HT1080 (cell line): ENCODE measurements around the gene TUBA3E. TPM values are rescaled to one million over a fixed set of nuclear protein-coding genes. Genes with fewer than 3 reads are reported as not detected.
A peak's percentile ranks its signal among the peaks of the same experiment; 100 is the strongest.
"Not testable (repeated sequence)": the region's sequence is repeated elsewhere in the genome, so short reads cannot be mapped to it uniquely, and the experiment has no call there.

ENCODE experiments used
- DNase-seq: peaks from one replicate; pipeline ENCODE4 v3.0.0-alpha.2; 2015; ENCODE audit warnings: low read depth
- total RNA-seq: library from RNA; depleted of rRNA; stranded (reverse); fragments of >200 nt; shearing (Covaris generic); gene quantifications from 2 replicates; pipeline ENCODE4 v1.2.3, GENCODE V29; 2014

The TUBA3E gene
- total RNA-seq, 1 experiment from 2014 or later: 14.6 TPM

- DNase-seq: no peak
These were observed 35.3 kb downstream of the TUBA3E start for GRCh38 chr2:130162968-130163367.

- not testable (repeated sequence) for DNase-seq
These were observed 35.8 kb downstream of the TUBA3E start for GRCh38 chr2:130162486-130162885.

GRCh38 chr2:130160838-130161705, 37.2 kb downstream of the TUBA3E start:
- not testable (repeated sequence) for DNase-seq

GRCh38 chr2:130160131-130160530, 38.1 kb downstream of the TUBA3E start:
- DNase-seq: no peak

GRCh38 chr2:130159376-130159775, 38.9 kb downstream of the TUBA3E start:
- not testable (repeated sequence) for DNase-seq

GRCh38 chr2:130158631-130159030, 39.6 kb downstream of the TUBA3E start:
- DNase-seq: no peak

DNA sequence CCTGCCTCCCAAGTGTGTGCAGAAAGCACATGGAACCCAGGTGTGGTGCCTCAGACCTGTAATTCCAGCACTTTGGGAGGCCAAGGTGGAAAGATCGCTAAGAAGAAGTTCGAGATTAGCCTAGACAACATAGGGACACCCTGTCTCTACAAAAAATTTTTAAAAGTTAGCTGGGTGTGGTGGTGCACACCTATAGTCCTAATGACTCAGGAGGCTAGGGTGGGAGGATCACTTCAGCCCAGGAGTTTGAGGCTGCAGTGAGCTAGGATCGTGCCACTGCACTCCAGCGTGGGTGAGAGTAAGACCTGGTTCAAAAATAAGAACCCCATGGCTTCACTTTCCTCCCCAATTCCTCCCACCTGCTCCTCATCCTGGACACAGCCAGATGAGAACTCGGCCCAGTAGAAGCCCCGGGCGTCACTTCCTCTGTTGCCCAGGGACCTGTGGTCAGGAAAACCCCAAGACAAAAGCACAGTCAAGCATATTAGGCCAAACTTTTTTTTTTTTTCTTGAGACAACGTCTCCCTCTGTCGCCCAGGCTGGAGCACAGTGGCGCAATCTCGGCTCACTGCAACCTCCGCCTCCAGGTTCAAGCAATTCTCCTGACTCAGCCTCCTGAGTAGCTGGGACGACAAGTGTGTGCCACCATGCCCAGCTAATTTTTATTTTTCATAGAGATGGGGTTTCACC, 40.3 kb downstream of the TUBA3E start:
- DNase-seq: not testable (repeated sequence)

DNA sequence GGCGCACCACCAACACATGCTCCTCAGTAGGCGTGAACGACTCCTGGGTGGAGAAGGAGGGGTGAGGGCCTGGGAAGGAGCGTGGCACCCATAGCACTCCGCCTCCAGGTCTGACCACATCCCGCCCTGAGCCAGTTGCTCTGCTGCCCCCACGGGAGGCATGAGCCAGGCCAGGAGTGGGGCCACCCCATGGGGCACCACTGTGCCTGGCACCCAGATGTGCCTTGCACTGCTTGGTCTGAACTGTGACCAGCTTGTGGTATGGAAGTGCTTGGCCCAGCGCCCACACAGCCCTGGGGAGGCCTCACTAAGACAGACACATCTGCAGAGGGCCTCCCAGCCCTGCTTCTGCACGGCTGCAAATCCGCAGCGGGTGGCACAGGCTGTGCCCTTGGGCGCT, 40.9 kb downstream of the TUBA3E start:
- not testable (repeated sequence) for DNase-seq

- DNase-seq: no peak
These were observed 41.6 kb downstream of the TUBA3E start for GRCh38 chr2:130156624-130157004.

DNA sequence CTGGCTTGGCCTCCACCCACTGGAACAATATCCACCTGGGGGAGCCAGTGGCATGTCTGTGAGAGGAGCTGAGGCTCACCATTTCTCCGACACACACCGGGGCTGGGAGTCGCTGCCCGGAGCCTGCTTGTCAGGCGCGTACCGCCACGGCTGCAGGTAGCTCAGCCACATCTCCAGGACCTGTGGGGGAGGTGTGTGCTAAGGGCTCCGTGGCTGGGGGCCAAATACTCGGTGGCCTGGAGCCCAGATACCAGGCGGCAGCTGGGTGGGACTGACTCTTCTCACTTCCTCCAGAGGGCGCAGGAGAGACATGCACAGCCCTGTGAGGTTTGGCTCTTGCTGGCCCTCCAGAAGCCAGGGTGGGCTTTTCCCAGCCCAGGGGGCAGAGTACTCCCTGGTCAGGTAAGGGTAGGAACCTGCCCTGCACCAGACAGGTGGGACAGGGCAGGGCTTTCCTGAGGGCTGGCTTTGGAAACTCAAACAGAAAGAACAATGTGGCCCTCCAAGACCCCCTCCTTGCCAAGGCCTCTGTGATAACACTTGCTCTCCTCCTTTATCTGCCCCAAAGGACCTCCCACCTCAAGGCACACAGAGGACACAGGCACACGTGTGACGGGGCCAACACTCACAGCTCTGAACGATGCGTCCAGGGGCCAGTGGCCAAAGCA, 42.1 kb downstream of the TUBA3E start:
- peak; percentile 49 for DNase-seq

DNA sequence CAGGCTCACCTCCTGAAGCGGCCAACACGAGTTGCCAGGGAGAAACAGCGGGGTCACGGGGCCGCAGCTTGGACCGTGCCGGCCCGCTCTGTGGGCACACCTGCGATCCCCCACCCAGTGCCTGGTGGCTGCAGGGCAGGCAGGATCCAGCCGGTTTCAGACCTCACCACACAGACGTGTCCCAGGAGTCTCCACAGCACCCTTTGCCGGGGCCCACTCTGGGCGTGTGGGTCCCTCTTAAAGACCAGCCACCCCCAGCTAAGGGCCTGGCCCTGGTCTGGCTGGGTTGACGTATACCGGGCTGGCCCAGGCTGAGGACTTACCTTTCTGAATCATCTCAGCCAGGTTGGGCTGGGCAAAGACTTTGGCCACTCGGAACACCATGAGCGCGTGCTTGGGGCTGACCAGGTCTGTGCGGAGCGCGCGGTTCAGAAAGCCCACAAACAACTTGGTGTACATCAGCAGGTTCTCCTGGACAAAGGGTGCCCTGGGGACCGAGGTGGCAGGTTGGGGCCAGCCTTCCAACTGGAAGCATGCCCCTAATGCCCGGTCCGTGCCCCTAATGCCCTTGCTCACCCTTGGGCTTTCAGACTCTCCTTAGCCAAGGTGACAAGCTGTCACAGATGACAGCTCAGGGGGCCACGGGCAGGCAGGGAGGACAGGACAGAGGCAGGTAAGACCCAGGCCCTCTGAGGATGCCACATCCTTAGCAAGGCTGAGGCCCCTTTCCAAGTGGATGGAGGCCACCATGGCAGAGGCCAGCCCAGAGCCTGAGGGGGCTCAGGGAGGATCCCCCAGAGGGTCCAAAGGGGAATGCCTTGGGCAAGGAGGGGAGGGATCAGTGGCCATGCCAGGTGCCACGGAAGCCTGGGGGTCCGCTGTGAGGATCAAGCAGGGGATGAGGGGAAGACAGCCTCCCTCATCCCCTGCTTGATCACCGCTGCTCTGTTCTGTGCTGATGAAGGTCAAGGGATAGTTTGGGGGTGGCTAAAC, 43.2 kb downstream of the TUBA3E start:
- no peak for DNase-seq

DNA sequence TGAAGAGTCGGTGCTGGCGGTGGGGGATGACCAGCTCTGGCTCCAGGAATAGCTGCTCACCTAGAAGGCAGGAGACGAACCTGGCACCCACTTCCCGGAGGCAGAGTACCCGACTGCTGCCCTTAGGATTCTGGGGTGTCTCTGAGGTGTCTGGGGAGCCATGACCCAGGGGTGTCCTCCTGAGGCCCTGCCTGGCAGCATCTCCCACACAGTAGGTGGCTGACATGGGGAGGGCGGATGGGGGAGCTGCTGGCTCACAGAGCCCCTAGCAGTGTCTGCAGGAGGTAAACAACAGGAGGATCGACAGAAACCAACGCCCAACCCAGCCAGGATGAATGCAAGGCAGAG, 43.8 kb downstream of the TUBA3E start:
- DNase-seq: not testable (repeated sequence)

GRCh38 chr2:130153721-130154422, 44.4 kb downstream of the TUBA3E start:
- not testable (repeated sequence) for DNase-seq

DNA sequence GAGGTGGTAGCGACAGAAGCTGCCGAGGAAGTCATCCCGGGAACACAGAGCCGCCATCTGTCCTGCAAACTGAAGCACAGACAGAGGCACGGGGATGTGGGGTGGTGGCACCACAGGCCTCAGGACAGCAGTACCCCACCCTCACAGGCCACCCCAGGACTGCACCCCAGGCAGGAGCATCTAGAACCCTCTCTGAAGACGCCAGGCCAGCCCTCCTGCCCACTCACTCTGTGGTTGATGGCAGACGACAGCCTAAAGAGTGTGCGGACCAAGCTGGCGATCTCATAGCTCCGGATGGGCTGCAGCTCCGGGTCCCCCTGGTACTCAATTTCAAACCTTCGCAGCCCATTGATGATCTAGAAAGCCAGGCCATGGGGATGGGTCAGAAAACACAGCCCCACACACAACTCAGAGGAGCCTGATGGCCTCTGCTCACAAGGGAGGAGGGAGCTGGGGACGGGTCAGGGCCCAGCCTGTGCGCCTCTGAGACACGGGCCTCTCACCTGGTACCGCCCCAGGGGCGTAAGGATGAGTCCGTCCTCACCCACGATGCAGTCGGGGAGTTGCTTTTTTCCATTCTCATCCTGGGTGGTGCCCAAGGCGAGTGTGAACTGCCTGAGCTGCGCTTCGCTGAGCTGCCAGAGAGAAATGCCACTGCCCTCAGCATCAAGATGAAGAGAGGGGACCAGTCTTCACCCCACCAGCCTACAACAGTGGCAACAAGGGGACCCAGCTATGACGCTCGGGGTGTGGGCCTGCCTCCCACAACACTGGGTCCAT, 45.2 kb downstream of the TUBA3E start:
- DNase-seq: no peak

DNA sequence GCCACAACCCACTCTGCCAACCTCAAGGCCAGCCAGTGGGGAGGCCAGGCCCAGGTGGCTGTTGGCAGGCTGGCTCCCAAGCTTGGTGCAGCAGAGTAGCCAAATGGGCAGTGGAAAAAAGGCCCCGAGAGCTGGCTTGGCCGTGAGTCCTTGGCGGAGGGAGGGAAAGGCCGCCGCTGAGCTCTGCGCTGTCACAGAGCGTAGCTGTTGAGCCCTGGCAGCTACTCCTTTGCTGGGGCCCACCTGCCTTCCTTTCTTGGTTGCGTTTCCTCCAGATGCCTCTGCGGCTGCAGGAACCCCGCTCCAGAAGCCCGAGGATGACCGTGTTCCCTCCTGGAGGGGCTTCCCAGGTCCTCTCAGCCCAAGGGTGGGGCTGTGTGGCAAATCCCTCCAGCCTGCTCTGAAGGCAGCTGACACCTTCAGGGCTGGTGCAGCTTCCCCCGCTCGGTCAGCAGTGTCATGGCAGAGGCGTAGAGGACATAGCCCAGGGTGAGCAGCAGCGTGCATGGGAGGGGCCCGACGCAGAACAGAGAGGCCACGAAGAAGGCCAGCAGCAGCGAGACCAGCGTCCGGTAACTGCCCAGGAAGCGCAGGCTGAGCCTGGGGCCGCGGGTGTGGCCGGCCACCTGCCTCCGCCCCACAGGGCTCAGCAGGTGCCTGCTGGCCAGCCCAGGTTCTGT, 46.0 kb downstream of the TUBA3E start:
- DNase-seq: not testable (repeated sequence)

DNA sequence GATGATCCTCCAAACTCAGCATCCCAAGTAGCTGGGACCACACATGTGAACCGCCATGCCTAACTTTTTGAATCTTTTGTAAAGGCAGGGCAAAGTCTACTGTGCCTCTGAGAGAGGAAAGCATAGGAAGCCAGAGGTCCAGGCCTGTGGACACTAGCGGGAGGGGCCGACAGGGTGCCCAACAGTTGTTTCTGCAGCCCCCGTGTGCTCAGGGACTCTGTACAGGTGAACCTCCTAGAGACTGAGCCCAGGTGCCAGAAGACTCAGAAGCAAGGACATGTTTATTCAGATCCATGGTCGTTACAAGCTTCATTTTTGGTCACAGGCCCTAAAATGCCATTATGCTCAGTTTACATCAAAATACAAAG, 47.1 kb downstream of the TUBA3E start:
- not testable (repeated sequence) for DNase-seq

GRCh38 chr2:130150181-130151144, 47.8 kb downstream of the TUBA3E start:
- no peak for DNase-seq

- DNase-seq: not testable (repeated sequence)
These were observed 49.7 kb downstream of the TUBA3E start for GRCh38 chr2:130148515-130148914.
